ENCODE data around the gene TBC1D22A. TPM values are rescaled to one million over a fixed set of nuclear protein-coding genes. Genes with fewer than 3 reads are reported as not detected.

TBC1D22A gene
- total RNA-seq, 2 donors from 2014 or later = 21.0 to 27.9 TPM

DNA sequence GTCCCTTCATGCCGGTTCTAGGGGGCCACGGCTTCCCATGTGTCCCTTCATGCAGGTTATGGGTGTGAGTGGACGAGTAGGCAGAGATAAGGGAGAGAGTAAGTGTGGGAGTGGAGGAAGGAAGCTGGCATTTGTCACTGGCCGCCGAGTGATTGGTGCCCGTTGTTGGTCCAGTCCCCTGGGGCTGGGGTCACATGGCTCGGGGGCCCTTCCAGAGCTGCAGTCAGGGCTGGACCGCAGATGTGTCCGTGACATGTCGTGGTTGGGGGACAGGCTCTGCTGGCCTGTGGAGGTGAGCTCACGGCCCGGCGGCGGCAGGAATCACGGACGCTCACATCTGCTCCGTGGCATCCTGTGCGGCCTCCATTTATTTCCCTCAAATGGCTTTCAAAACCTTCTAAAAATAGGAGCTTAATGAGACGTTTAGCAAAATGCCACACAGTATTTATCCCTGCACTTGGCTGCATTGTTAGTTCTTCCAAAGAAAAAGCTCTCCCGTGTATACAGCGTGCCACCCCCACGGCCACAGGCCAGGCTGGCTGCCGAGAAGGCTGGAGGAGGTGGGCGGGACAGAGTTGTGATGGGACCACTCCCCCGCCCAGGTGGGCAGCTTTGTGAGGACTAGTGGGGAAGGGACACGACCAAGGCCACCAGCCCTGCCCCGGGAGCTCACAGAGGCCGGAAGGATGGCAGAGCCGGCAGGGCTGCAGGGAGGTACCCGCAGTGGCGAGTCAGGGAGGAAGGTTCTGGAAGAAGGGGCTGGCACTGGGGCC, 386.7 kb downstream of the TBC1D22A start:
- no peak for TF ChIP-seq CTCF (conservative IDR thresholded peaks at IDR 0.05)
- Mint-ChIP-seq H3K27ac (no peak overlapping the region), H3K36me3 (ENCODE audit: low read depth) (no peaks in the 10 kb centered on the region), H3K4me3 (no peak overlapping the region), H3K4me1 (peaks cover 19% of the 10 kb centered on the region), H3K27me3 (ENCODE audit: insufficient read depth) (no peaks in the 10 kb centered on the region), H3K9me3 (no peaks in the 10 kb centered on the region)
- Histone ChIP-seq H3K9ac (ENCODE audit: extremely low read depth, low read length, poor library complexity, severe bottlenecking) (no peak overlapping the region), H3K27ac (ENCODE audit: low read depth, low read length) (no peak overlapping the region), H3K9me3 (ENCODE audit: control insufficient read depth, low read length) (no peaks in the 10 kb centered on the region), H3K36me3 (ENCODE audit: control insufficient read depth, insufficient read depth, low read length) (no peaks in the 10 kb centered on the region), H3K4me1 (ENCODE audit: control insufficient read depth, insufficient read depth, low read length) (peaks cover 6% of the 10 kb centered on the region), H3K4me3 (ENCODE audit: low read length) (no peak overlapping the region), H3K27me3 (ENCODE audit: control insufficient read depth, insufficient read depth, low read length, poor library complexity, severe bottlenecking) (no peaks in the 10 kb centered on the region)
- DNase-seq = no peak
- 95 to 96% methylated on average over 15 to 31 of the region's 31 CpGs for WGBS, 2 experiments (ENCODE audit: insufficient coverage in 1 of 2, insufficient read length in 1 of 2)

- 95 to 96% methylated on average over 13 of the region's 13 CpGs for WGBS, 2 experiments (ENCODE audit: insufficient coverage in 1 of 2, insufficient read length in 1 of 2)
- Mint-ChIP-seq H3K9me3 (no peaks in the 10 kb centered on the region), H3K27me3 (ENCODE audit: insufficient read depth) (no peaks in the 10 kb centered on the region), H3K27ac (no peak overlapping the region), H3K4me3 (no peak overlapping the region), H3K4me1 (peaks cover 19% of the 10 kb centered on the region), H3K36me3 (ENCODE audit: low read depth) (no peaks in the 10 kb centered on the region)
- no peak overlapping the region for H3K4me3 ChIP-seq (ENCODE audit: low read length)
- no peaks in the 10 kb centered on the region for H3K27me3 ChIP-seq (ENCODE audit: control insufficient read depth, insufficient read depth, low read length, poor library complexity, severe bottlenecking)
- peaks cover 6% of the 10 kb centered on the region for H3K4me1 ChIP-seq (ENCODE audit: control insufficient read depth, insufficient read depth, low read length)
- no peak for TF ChIP-seq CTCF (conservative IDR thresholded peaks at IDR 0.05)
- no peak overlapping the region for H3K27ac ChIP-seq (ENCODE audit: low read depth, low read length)
- no peak overlapping the region for H3K9ac ChIP-seq (ENCODE audit: extremely low read depth, low read length, poor library complexity, severe bottlenecking)
- no peak for DNase-seq
- H3K9me3 ChIP-seq (ENCODE audit: control insufficient read depth, low read length) = no peaks in the 10 kb centered on the region
- H3K36me3 ChIP-seq (ENCODE audit: control insufficient read depth, insufficient read depth, low read length) = no peaks in the 10 kb centered on the region
Measured at GRCh38 chr22:47149976-47150375, 387.5 kb downstream of the TBC1D22A start.

GRCh38 chr22:47150426-47150825, 388.0 kb downstream of the TBC1D22A start:
- Mint-ChIP-seq H3K36me3 (ENCODE audit: low read depth) (no peaks in the 10 kb centered on the region), H3K4me3 (no peak overlapping the region), H3K4me1 (peaks cover 15% of the 10 kb centered on the region), H3K9me3 (no peaks in the 10 kb centered on the region), H3K27ac (no peak overlapping the region), H3K27me3 (ENCODE audit: insufficient read depth) (no peaks in the 10 kb centered on the region)
- no peaks in the 10 kb centered on the region for H3K36me3 ChIP-seq (ENCODE audit: control insufficient read depth, insufficient read depth, low read length)
- no peak for DNase-seq
- WGBS, 2 experiments (ENCODE audit: insufficient coverage in 1 of 2, insufficient read length in 1 of 2) = 93 to 95% methylated on average over 16 to 21 of the region's 21 CpGs
- H3K4me1 ChIP-seq (ENCODE audit: control insufficient read depth, insufficient read depth, low read length) = peaks cover 6% of the 10 kb centered on the region
- no peak overlapping the region for H3K9ac ChIP-seq (ENCODE audit: extremely low read depth, low read length, poor library complexity, severe bottlenecking)
- no peaks in the 10 kb centered on the region for H3K27me3 ChIP-seq (ENCODE audit: control insufficient read depth, insufficient read depth, low read length, poor library complexity, severe bottlenecking)
- no peaks in the 10 kb centered on the region for H3K9me3 ChIP-seq (ENCODE audit: control insufficient read depth, low read length)
- H3K27ac ChIP-seq (ENCODE audit: low read depth, low read length) = no peak overlapping the region
- no peak for TF ChIP-seq CTCF (conservative IDR thresholded peaks at IDR 0.05)
- H3K4me3 ChIP-seq (ENCODE audit: low read length) = no peak overlapping the region

Data from endodermal cell (in vitro differentiated cells).